ENCODE data around the gene EHHADH. TPM values are rescaled to one million over a fixed set of nuclear protein-coding genes. Genes with fewer than 3 reads are reported as not detected.
A peak's percentile ranks its signal among the peaks of the same experiment; 100 is the strongest.
"Not testable (repeated sequence)": the region's sequence is repeated elsewhere in the genome, so short reads cannot be mapped to it uniquely, and the experiment has no call there.

Gene EHHADH
- 4.3 and 11.7 TPM in 2 replicates for total RNA-seq (ENCODE audit: low replicate concordance)

- H3K4me3 ChIP-seq (ENCODE audit: low read depth, low read length), result peak within 1 kb of the TSS; percentile 79
- TF ChIP-seq, protein P1, sequence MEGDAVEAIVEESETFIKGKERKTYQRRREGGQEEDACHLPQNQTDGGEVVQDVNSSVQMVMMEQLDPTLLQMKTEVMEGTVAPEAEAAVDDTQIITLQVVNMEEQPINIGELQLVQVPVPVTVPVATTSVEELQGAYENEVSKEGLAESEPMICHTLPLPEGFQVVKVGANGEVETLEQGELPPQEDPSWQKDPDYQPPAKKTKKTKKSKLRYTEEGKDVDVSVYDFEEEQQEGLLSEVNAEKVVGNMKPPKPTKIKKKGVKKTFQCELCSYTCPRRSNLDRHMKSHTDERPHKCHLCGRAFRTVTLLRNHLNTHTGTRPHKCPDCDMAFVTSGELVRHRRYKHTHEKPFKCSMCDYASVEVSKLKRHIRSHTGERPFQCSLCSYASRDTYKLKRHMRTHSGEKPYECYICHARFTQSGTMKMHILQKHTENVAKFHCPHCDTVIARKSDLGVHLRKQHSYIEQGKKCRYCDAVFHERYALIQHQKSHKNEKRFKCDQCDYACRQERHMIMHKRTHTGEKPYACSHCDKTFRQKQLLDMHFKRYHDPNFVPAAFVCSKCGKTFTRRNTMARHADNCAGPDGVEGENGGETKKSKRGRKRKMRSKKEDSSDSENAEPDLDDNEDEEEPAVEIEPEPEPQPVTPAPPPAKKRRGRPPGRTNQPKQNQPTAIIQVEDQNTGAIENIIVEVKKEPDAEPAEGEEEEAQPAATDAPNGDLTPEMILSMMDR (IDR thresholded peaks at IDR 0.05; ENCODE audit: insufficient read depth, low read length), result no peak
- peak; percentile 48 for DNase-seq (ENCODE audit: low read depth)
Observed at GRCh38 chr3:185253645-185254410, at the start of gene EHHADH. Gene EHHADH (minus strand): TSS chr3:185254049. CDS start chr3:185254022, 27 bp downstream.

DNA sequence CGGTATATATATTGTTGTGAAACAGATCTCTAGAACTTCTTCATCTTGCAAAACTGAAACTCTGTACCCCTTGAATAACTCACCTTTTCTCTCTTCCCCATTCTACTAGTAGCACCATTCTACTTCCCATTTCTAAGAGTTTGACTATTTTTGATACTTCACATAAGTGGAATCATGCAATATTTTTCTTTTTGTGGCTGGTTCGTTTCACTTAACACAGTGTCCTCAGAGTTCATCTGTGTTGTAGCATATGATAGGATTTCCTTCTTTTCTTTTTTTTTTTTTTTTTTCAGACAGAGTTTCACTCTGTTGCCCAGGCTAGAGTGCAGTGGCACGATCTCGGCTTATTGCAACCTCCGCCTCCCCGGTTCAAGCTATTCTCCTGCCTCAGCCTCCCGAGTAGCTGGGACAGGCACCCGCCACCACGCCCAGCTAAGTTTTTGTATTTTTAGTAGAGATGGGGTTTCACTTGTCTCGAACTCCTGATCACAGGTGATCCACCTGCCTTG lies 46.1 kb upstream of the EHHADH start:
- DNase-seq (ENCODE audit: low read depth); H3K4me3 ChIP-seq (ENCODE audit: low read depth, low read length): not testable (repeated sequence)

DNA sequence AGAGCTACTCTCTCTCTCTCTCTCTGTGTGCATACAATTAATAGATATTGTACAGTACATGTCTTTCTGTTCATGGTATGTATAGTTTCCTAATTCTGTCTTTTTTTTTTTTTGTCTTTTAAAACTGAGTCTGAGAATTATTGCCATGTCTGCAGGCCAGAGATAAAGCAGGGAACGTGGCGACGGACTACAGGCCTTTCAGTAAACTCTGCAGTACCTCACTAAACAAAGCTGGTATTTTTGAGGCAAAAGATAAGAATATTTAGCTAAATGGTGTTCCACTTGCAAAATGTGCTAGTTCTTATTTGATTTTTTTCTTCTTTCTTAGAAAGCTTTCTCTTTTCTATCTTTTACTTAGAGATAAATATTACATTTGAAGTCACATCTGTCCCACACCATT lies 44.0 kb upstream of the EHHADH start:
- DNase-seq (ENCODE audit: low read depth), result no peak
- TF ChIP-seq, protein P1 (IDR thresholded peaks at IDR 0.05; ENCODE audit: insufficient read depth, low read length), result no peak
- H3K4me3 ChIP-seq (ENCODE audit: low read depth, low read length), result no peak overlapping the region

DNA sequence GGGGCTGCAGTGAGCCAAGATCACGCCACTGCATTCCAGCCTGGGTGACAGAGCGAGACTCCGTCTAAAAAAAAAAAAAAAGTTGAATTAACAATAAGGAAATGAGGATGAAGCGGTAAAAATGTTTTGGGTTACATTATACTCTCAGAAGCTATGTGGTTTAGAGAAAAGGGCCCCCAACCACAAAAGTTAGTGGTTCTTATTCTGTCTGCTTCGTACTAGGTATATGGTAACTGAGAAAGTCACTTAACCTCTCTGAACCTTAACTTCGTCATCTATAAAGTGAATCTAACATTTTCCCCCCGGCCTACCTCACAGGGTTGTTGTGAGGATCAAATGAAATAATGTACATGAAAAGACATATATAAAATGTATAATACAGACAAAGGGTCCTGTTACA lies 38.4 kb upstream of the EHHADH start:
- DNase-seq (ENCODE audit: low read depth), result no peak
- TF ChIP-seq, protein P1 (IDR thresholded peaks at IDR 0.05; ENCODE audit: insufficient read depth, low read length), result no peak
- H3K4me3 ChIP-seq (ENCODE audit: low read depth, low read length), result no peak overlapping the region

GRCh38 chr3:185290266-185290665 lies 36.4 kb upstream of the EHHADH start:
- no peak overlapping the region for H3K4me3 ChIP-seq (ENCODE audit: low read depth, low read length)
- DNase-seq (ENCODE audit: low read depth), result no peak
- TF ChIP-seq, protein P1 (IDR thresholded peaks at IDR 0.05; ENCODE audit: insufficient read depth, low read length), result no peak

GRCh38 chr3:185283374-185283935 lies 29.6 kb upstream of the EHHADH start:
- DNase-seq (ENCODE audit: low read depth), result peak; percentile 37
- peak overlapping the region; percentile 99 for H3K4me3 ChIP-seq (ENCODE audit: low read depth, low read length)
- TF ChIP-seq, protein P1 (IDR thresholded peaks at IDR 0.05; ENCODE audit: insufficient read depth, low read length), result no peak

DNA sequence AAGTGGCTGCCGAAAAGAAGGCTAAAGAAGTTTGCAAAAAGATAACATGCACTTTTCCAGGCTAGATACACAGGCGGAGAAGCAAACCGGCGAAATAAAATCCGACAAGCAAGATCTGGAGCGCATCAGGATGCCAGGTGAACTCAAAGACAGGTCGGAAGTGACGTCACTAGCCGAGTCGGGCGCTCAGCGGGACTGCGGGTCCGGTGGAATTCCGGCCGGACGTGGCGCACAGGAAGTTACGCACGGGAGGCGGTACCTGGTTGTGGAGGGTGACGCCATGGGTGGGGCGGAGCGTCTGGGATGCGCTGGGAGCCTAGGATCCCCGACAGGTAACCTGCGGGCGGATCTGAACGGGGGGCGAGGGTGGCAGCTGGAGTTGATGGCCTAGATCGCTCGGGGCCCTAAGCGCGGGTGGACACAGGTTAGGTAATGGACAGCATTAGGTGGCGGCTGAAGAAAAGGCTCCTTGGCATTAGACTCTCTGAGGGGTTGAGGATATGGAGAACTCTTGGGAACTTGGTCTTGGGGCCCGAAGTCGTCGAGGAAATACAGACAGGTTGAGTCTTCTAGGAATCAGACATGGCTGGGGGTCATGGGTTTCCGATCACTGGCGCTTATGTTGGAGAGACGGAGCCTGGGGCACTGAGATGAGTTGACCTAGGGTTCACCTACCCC lies 29.0 kb upstream of the EHHADH start:
- H3K4me3 ChIP-seq (ENCODE audit: low read depth, low read length), result peak overlapping the region; percentile 99
- TF ChIP-seq, protein P1 (IDR thresholded peaks at IDR 0.05; ENCODE audit: insufficient read depth, low read length), result no peak
- peak; percentile 92 for DNase-seq (ENCODE audit: low read depth)
